Upper lobe of right lung (tissue), 1 donor: Measurements from ENCODE around the gene SEZ6. TPM values are rescaled to one million over a fixed set of nuclear protein-coding genes. Genes with fewer than 3 reads are reported as not detected.

Experiments
- ATAC-seq: fragments of 200-7000 bp; cut with Tn5 transposase; one replicate; pipeline ENCODE4 v1.9.1; 2020; ENCODE audit warnings: mild to moderate bottlenecking, moderate library complexity
- DNase-seq: peaks from one replicate; pipeline ENCODE4 v3.0.0-alpha.2; 2020
- H3K27ac ChIP-seq: fragments of 200-600 bp; one replicate; pipeline ENCODE4 v1.8.0; 2022
- H3K27me3 ChIP-seq: fragments of 200-600 bp; one replicate; pipeline ENCODE4 v1.8.0; 2022; ENCODE audit warnings: mild to moderate bottlenecking
- H3K36me3 ChIP-seq: fragments of 200-600 bp; one replicate; pipeline ENCODE4 v1.8.0; 2022
- H3K4me1 ChIP-seq: fragments of 200-600 bp; one replicate; pipeline ENCODE4 v1.8.0; 2022
- H3K4me3 ChIP-seq: fragments of 200-600 bp; one replicate; pipeline ENCODE4 v1.8.0; 2022; ENCODE audit warnings: mild to moderate bottlenecking
- H3K9me3 ChIP-seq: fragments of 200-600 bp; one replicate; pipeline ENCODE4 v1.8.0; 2022
- intact Hi-C: fragments of 100-400 bp; cut with DNase I; formaldehyde crosslinking; loops from one replicate; pipeline ENCODE4 v1.11.0; 2022
- total RNA-seq: library from RNA; stranded (reverse); fragmentation: NEBNext Ultra II Directional; extraction: Animal tissue kit (Norgen Biotek cat#: 25700); gene quantifications from one replicate; pipeline ENCODE4 v1.2.1, GENCODE V29; 2021
- TF ChIP-seq, protein P1 (sequence below): fragments of 200-600 bp; IDR thresholded peaks from one replicate; pipeline ENCODE4 v1.8.0; 2022; ENCODE audit warnings: antibody characterized with exemption
- donor health status: DM: no; HTN: yes; CAD: no; lungs with severe emphysema.

SEZ6 gene
- total RNA-seq, 1 donor from 2014 or later = not detected

DNA sequence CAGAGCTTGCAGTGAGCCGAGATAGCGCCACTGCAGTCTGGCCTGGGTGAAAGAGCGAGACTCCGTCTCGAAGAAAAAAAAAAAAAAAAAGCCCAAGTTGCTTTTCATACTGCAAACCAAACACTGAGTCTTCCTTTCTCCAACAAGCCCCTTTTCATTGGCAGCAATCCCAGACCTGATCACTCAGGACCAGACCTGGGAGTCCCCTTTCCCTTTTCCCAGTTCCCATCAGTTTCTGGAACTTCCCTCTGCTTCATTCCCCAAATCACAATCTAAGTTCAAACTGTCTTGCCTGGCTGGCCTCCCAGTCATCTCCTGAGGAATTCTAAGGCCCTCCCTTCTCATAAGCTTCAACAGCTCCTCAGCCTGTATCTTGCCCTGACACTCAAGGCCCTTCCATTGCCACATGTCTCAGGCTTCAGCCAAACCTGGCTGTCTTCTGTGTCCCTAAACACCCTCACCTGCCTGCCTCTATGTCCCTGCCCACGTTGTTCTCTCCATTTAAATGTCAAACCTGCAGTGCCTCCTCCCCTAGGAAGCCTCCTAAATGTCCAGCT, 42.7 kb downstream of the SEZ6 start:
- intact Hi-C loops = no loop called here
- no peak overlapping the region for H3K27ac ChIP-seq
- ATAC-seq (no peak), DNase-seq (peak; percentile 11)
- no peaks in the 10 kb centered on the region for H3K9me3 ChIP-seq
- no peaks in the 10 kb centered on the region for H3K36me3 ChIP-seq
- no peak overlapping the region for H3K4me3 ChIP-seq
- H3K4me1 ChIP-seq = no peaks in the 10 kb centered on the region
- no peaks in the 10 kb centered on the region for H3K27me3 ChIP-seq
- TF ChIP-seq, protein P1, sequence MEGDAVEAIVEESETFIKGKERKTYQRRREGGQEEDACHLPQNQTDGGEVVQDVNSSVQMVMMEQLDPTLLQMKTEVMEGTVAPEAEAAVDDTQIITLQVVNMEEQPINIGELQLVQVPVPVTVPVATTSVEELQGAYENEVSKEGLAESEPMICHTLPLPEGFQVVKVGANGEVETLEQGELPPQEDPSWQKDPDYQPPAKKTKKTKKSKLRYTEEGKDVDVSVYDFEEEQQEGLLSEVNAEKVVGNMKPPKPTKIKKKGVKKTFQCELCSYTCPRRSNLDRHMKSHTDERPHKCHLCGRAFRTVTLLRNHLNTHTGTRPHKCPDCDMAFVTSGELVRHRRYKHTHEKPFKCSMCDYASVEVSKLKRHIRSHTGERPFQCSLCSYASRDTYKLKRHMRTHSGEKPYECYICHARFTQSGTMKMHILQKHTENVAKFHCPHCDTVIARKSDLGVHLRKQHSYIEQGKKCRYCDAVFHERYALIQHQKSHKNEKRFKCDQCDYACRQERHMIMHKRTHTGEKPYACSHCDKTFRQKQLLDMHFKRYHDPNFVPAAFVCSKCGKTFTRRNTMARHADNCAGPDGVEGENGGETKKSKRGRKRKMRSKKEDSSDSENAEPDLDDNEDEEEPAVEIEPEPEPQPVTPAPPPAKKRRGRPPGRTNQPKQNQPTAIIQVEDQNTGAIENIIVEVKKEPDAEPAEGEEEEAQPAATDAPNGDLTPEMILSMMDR = no peak

DNA sequence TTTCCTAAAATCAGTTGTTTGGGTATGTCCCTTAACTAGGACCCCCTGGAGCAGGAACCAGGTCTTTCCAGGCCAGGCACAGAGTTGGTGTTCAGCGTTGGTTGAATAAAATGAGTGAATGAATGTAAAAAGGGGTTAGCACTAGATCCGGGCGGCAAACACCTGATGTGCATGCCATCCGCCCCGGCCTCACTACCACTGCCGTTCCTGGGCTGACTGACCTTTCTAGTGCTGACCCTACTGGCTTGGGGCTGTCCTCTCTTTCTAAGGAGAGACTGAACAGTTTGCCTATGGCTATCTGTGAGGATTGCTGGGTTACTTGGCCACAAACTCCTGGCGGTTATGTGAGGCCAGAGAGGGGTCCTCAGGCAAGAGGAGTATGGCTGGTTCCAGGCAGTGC, 44.4 kb downstream of the SEZ6 start:
- intact Hi-C loops = no loop called here
- no peaks in the 10 kb centered on the region for H3K4me1 ChIP-seq
- DNase-seq = peak; percentile 49

DNA sequence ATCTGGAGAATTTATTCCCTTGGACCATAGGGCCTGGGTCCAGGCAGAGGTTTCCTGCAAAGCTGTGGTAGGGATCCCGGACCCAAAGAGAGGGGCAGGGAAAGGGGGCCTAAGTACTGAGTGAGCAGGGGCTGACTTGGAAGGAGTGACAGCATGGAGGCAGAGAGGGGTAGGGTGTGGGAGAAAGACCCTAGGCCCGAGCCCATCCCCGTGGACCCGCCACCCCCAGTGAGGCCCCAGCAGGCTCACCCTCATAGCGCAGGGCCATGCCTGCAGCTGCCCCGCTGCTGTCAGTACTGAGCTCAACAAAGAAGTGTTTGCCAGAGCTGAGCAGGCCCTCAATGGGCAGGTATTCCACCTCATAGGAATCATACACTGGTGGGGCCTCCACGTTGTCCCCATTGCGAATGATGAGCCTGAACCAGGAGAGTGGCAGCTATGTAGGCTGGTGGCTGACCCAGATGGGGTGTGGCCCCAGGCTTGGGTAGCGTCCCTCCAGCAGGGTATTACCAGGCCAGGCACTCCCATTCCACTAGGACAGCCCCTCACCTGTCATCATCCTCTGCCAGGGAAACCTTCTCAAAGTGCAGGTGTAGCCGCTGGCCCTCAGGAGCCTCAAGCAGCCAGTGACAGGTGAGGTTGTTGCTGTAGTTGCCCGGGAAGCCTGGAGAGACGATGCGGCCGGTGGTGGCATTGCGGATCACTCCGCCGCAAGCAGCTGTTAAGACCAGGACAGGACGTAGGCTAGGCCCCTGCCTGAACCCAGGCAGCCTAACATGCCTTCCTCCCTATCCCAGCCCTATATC, 45.4 kb downstream of the SEZ6 start:
- no peak for ATAC-seq
- H3K4me3 ChIP-seq = no peak overlapping the region
- TF ChIP-seq, protein P1 = no peak
- no peak overlapping the region for H3K27ac ChIP-seq
- no peaks in the 10 kb centered on the region for H3K27me3 ChIP-seq
- DNase-seq = peak; percentile 55
- no peaks in the 10 kb centered on the region for H3K9me3 ChIP-seq
- H3K36me3 ChIP-seq = no peaks in the 10 kb centered on the region
- intact Hi-C loops = no loop called here
- H3K4me1 ChIP-seq = no peaks in the 10 kb centered on the region

More for the DNA sequence above, 44.4 kb downstream of the SEZ6 start:
- H3K27ac ChIP-seq = no peak overlapping the region
- no peaks in the 10 kb centered on the region for H3K27me3 ChIP-seq
- no peaks in the 10 kb centered on the region for H3K36me3 ChIP-seq
- ATAC-seq = no peak
- TF ChIP-seq, protein P1 = no peak
- no peaks in the 10 kb centered on the region for H3K9me3 ChIP-seq
- H3K4me3 ChIP-seq = no peak overlapping the region

DNA sequence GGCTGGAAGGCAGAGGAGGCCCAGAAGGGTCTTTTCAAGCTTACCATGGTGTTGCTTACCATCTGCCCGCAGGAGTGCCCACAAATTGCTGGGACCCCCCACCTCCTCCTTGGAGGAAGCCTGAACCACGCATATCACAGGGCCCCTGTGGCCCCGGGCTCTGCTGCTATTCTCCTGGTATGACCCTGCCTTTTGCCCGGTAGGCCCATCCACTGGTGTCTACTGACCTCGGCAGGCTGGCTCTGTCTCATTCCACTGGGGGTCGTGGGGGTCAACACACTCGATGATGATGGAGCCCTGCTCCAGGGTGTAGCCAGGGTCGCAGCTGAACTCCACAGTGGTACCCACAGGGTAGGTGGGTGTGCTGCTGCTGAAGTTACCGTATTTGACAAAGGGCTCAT, 46.4 kb downstream of the SEZ6 start:
- H3K9me3 ChIP-seq = no peaks in the 10 kb centered on the region
- no peaks in the 10 kb centered on the region for H3K27me3 ChIP-seq
- H3K36me3 ChIP-seq = no peaks in the 10 kb centered on the region
- no peak for ATAC-seq
- TF ChIP-seq, protein P1 = no peak
- no peak overlapping the region for H3K4me3 ChIP-seq
- H3K27ac ChIP-seq = no peak overlapping the region
- no peaks in the 10 kb centered on the region for H3K4me1 ChIP-seq
- intact Hi-C loops = no loop called here
- DNase-seq = peak; percentile 51

DNA sequence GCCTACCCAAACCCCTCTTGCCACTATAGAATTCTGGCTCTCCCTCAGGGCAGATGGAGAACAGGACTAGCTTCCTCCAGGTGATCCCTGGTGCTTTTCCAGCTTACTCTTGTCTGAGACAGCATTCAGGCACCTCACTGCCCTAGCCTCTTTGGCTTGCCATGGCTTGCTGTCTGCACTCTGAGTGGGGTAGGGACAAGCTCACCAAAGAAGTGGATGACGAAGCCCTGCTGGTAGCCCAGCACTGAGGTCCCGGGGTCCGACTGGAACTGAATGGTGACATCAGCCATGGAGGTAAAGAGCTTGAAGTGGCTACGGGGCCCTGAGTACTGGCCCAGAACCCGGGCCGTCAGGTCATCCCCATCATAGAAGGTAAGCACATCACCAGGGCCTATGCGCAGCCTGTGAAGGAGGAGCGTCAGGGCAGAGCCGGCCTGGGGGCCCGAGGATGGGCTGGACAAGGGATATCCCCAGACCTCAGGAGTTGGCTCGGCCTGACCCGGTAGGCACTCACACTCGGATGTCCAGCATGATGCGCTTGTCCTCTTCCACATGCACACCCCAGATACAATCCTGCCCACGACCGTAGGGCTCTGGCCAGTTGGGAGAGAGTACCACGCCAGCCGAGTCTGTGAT, 46.9 kb downstream of the SEZ6 start:
- TF ChIP-seq, protein P1 = no peak
- no peaks in the 10 kb centered on the region for H3K4me1 ChIP-seq
- no peaks in the 10 kb centered on the region for H3K27me3 ChIP-seq
- H3K4me3 ChIP-seq = no peak overlapping the region
- DNase-seq (no peak), ATAC-seq (no peak)
- H3K9me3 ChIP-seq = no peaks in the 10 kb centered on the region
- no peak overlapping the region for H3K27ac ChIP-seq
- no peaks in the 10 kb centered on the region for H3K36me3 ChIP-seq
- intact Hi-C loops = no loop called here
